Upper lobe of left lung (tissue), 6 donors: ENCODE measurements around the gene PCBD1. TPM values are rescaled to one million over a fixed set of nuclear protein-coding genes. Genes with fewer than 3 reads are reported as not detected.

Experiments
- ATAC-seq, 2 donors: fragments of 200-7000 bp; cut with Tn5 transposase; one replicate each; pipeline ENCODE4 v1.9.1; 2022; ENCODE audit warnings: mild to moderate bottlenecking in 2 of 2, moderate library complexity in 2 of 2; ENCODE audit not compliant: low FRiP score in 2 of 2
- DNase-seq, 2 donors: peaks; one replicate each; pipeline ENCODE4 v3.0.0-alpha.2; 2019 to 2020
- H3K27ac ChIP-seq, 4 donors: fragments of 200-600 bp; sonication (generic); one replicate each; pipeline ENCODE4 v1.5.1; 2016 to 2019
- H3K27me3 ChIP-seq, 4 donors: fragments of 200-600 bp; sonication (generic); one replicate each; pipeline ENCODE4 v1.5.1; 2017 to 2019
- H3K36me3 ChIP-seq, 4 donors: fragments of 200-600 bp; sonication (generic); one replicate each; pipeline ENCODE4 v1.5.1; 2016 to 2019
- H3K4me1 ChIP-seq, 4 donors: fragments of 200-600 bp; sonication (generic); one replicate each; pipeline ENCODE4 v1.5.1; 2018 to 2019
- H3K4me3 ChIP-seq, 4 donors: fragments of 200-600 bp; sonication (generic); one replicate each; pipeline ENCODE4 v1.5.1; 2017 to 2019; ENCODE audit warnings: mild to moderate bottlenecking in 2 of 4, moderate library complexity in 1 of 4
- H3K9me3 ChIP-seq, 4 donors: fragments of 200-600 bp; sonication (generic); one replicate each; pipeline ENCODE4 v1.5.1; 2018 to 2019
- EP300 ChIP-seq, 4 donors: sonication (generic); formaldehyde crosslinking; IDR thresholded peaks; one replicate each; pipeline ENCODE4 v1.5.1; 2017; ENCODE audit warnings: antibody characterized with exemption in 4 of 4, control low read depth in 2 of 4
- POLR2A ChIP-seq, 4 donors: fragments of 450-650 bp; IDR thresholded peaks; one replicate each; pipeline ENCODE4 v1.5.1; 2016 to 2017; ENCODE audit warnings: antibody characterized with exemption in 4 of 4, mild to moderate bottlenecking in 2 of 4
- POLR2AphosphoS5 ChIP-seq, 2 donors: sonication (generic); formaldehyde crosslinking; IDR thresholded peaks; one replicate each; pipeline ENCODE4 v1.5.1; 2017; ENCODE audit warnings: antibody characterized with exemption in 2 of 2
- WGBS, 2 donors: methylation state at CpG; one replicate each; pipeline ENCODE4 v1.1.5; 2017 to 2018; 5-methylcytosine and 5-hydroxymethylcytosine counted together
- total RNA-seq, 6 donors: library from RNA; depleted of rRNA in 4 of 6; stranded (reverse); fragments of >200 nt in 4 of 6; gene quantifications; one replicate each; pipeline versions ENCODE4 v1.1.0 to v1.2.1, GENCODE V29; 2016 to 2021
- TF ChIP-seq, protein P1 (sequence below), 6 experiments: fragments of 450-650 bp in 4 of 6; fragments of 200-600 bp in 2 of 6; sonication (generic) in 2 of 6; IDR thresholded peaks; one replicate each; pipeline ENCODE4 v1.5.1; 2016 to 2019; ENCODE audit warnings: antibody characterized with exemption in 6 of 6
- donor health status: DM: no; HTN: no; CAD: no; lungs with moderate emphysema.
- donor health status: DM: no; HTN: yes; CAD: no; lungs with severe emphysema.

Gene PCBD1
- total RNA-seq, 6 donors from 2014 or later, result 40.9 to 99.1 (median 71.9) TPM

- H3K9me3 ChIP-seq, result no peaks in the 10 kb centered on the region
- peaks cover 0 to 5% (median 0%) of the 10 kb centered on the region in 4 donors for H3K4me1 ChIP-seq
- H3K36me3 ChIP-seq, result no peaks in the 10 kb centered on the region
- DNase-seq (no peak), ATAC-seq (no peak)
- no peak for TF ChIP-seq EP300 (IDR thresholded peaks at IDR 0.05)
- TF ChIP-seq, protein P1, sequence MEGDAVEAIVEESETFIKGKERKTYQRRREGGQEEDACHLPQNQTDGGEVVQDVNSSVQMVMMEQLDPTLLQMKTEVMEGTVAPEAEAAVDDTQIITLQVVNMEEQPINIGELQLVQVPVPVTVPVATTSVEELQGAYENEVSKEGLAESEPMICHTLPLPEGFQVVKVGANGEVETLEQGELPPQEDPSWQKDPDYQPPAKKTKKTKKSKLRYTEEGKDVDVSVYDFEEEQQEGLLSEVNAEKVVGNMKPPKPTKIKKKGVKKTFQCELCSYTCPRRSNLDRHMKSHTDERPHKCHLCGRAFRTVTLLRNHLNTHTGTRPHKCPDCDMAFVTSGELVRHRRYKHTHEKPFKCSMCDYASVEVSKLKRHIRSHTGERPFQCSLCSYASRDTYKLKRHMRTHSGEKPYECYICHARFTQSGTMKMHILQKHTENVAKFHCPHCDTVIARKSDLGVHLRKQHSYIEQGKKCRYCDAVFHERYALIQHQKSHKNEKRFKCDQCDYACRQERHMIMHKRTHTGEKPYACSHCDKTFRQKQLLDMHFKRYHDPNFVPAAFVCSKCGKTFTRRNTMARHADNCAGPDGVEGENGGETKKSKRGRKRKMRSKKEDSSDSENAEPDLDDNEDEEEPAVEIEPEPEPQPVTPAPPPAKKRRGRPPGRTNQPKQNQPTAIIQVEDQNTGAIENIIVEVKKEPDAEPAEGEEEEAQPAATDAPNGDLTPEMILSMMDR (IDR thresholded peaks at IDR 0.05), result no peak
- no peak for TF ChIP-seq POLR2A (IDR thresholded peaks at IDR 0.05)
- TF ChIP-seq POLR2AphosphoS5 (IDR thresholded peaks at IDR 0.05), result no peak
- no peaks in the 10 kb centered on the region for H3K27me3 ChIP-seq
- no peak overlapping the region for H3K27ac ChIP-seq
- no peak overlapping the region for H3K4me3 ChIP-seq
- 78 to 91% methylated on average over 6 of the region's 6 CpGs for WGBS, 2 donors
Observed at GRCh38 chr10:70916241-70916640, 27.9 kb upstream of the PCBD1 start.

GRCh38 chr10:70915806-70916205 is 27.4 kb upstream of the PCBD1 start:
- Histone ChIP-seq H3K27me3 (no peaks in the 10 kb centered on the region), H3K4me1 (peaks cover 0 to 5% (median 0%) of the 10 kb centered on the region in 4 donors), H3K9me3 (no peaks in the 10 kb centered on the region), H3K27ac (no peak overlapping the region), H3K36me3 (no peaks in the 10 kb centered on the region), H3K4me3 (no peak overlapping the region)
- TF ChIP-seq, protein P1 (IDR thresholded peaks at IDR 0.05), result no peak
- TF ChIP-seq POLR2A (IDR thresholded peaks at IDR 0.05) (no peak), EP300 (IDR thresholded peaks at IDR 0.05) (no peak), POLR2AphosphoS5 (IDR thresholded peaks at IDR 0.05) (no peak)
- WGBS, 2 donors, result 84 to 89% methylated on average over 9 of the region's 9 CpGs
- DNase-seq (no peak), ATAC-seq (no peak)

DNA sequence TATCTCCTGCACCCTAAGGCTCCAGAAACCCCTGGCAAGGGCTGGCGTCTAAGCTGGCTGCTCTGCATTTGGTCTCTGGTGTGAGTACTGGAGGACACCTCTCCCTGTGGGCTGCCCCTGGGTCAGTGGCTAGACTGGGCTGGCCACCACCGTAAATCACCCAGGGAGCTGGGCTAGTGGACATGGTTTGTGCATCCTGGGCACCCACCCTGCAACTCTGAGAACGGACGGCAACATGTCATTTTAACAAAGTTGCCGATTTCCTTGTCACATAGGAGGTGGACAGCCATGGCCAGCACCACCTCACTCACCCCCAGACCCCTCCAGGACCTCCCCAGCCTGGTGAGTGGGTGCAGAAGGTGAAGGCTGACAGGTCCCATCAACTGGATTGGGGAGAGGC is 26.8 kb upstream of the PCBD1 start:
- H3K9me3 ChIP-seq, result no peaks in the 10 kb centered on the region
- H3K27me3 ChIP-seq, result no peaks in the 10 kb centered on the region
- no peak overlapping the region for H3K27ac ChIP-seq
- no peaks in the 10 kb centered on the region for H3K36me3 ChIP-seq
- ATAC-seq, result no peak
- no peak overlapping the region for H3K4me3 ChIP-seq
- peaks cover 0 to 3% (median 0%) of the 10 kb centered on the region in 4 donors for H3K4me1 ChIP-seq
- WGBS, 2 donors, result 83 to 89% methylated on average over 2 to 5 of the region's 5 CpGs
- no peak for DNase-seq
- TF ChIP-seq POLR2AphosphoS5 (IDR thresholded peaks at IDR 0.05) (no peak), EP300 (IDR thresholded peaks at IDR 0.05) (no peak), POLR2A (IDR thresholded peaks at IDR 0.05) (no peak)
- TF ChIP-seq, protein P1 (IDR thresholded peaks at IDR 0.05), result no peak

DNA sequence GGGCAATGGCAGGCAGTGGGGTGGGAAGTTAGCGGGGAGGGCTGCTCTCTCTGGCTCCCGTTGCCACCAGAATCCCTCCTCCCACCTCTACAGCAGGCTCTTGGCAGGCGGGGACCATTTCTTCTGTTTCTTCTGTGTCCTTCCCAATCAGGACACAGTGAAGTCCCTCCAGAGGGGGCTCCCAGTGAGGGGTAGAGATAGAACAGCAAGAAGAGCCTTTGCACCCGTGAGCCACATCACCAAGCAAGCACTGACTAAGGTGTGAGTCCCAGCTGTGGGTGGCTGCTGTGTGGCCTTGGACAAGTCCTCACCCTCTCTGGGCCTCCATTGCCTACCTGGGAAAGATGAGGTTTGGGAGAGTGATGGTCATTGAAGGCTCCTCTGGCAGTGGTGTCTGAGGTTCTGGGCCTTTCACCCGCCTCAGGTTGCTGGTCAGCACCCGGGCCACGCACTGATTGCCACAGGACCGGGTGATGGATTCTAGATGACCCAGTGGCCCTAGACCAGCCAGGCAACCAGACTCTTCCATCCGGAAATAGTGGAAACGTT is 26.0 kb upstream of the PCBD1 start:
- TF ChIP-seq POLR2AphosphoS5 (IDR thresholded peaks at IDR 0.05) (no peak), POLR2A (IDR thresholded peaks at IDR 0.05) (no peak), EP300 (IDR thresholded peaks at IDR 0.05) (no peak)
- TF ChIP-seq, protein P1 (IDR thresholded peaks at IDR 0.05), result no peak
- no peaks in the 10 kb centered on the region for H3K4me1 ChIP-seq
- no peak overlapping the region for H3K4me3 ChIP-seq
- 81 to 86% methylated on average over 6 to 10 of the region's 10 CpGs for WGBS, 2 donors
- ATAC-seq, result no peak
- H3K36me3 ChIP-seq, result no peaks in the 10 kb centered on the region
- H3K27me3 ChIP-seq, result no peaks in the 10 kb centered on the region
- DNase-seq, result no peak
- H3K27ac ChIP-seq, result no peak overlapping the region
- no peaks in the 10 kb centered on the region for H3K9me3 ChIP-seq

GRCh38 chr10:70913893-70914240 is 25.5 kb upstream of the PCBD1 start:
- Histone ChIP-seq H3K27ac (no peak overlapping the region), H3K4me3 (no peak overlapping the region), H3K9me3 (no peaks in the 10 kb centered on the region), H3K36me3 (no peaks in the 10 kb centered on the region), H3K4me1 (no peaks in the 10 kb centered on the region), H3K27me3 (no peaks in the 10 kb centered on the region)
- WGBS, 2 donors, result 89 to 100% methylated on average over 1 to 3 of the region's 3 CpGs
- TF ChIP-seq POLR2A (IDR thresholded peaks at IDR 0.05) (no peak), EP300 (IDR thresholded peaks at IDR 0.05) (no peak), POLR2AphosphoS5 (IDR thresholded peaks at IDR 0.05) (no peak)
- TF ChIP-seq, protein P1 (IDR thresholded peaks at IDR 0.05), result no peak
- DNase-seq (no peak), ATAC-seq (no peak)
